Posterior vena cava (tissue), 2 donors: ENCODE results near the gene DLGAP3. TPM values are rescaled to one million over a fixed set of nuclear protein-coding genes. Genes with fewer than 3 reads are reported as not detected.
"Not testable (repeated sequence)": the region's sequence is repeated elsewhere in the genome, so short reads cannot be mapped to it uniquely, and the experiment has no call there.

ENCODE experiments used
- DNase-seq: peaks from one replicate; pipeline ENCODE4 v3.0.0-alpha.2; 2020; ENCODE audit warnings: low spot score
- intact Hi-C, 2 donors: fragments of 100-400 bp; cut with DNase I; formaldehyde crosslinking; loops; one replicate each; pipeline versions ENCODE4 v1.14.1 to v1.14.2; 2022 to 2023
- long read RNA-seq, 2 donors: library from polyadenylated mRNA; unstranded; transcript quantifications; one replicate each; pipeline ENCODE4 v2.0.0, GENCODE V29; 2020 to 2021
- total RNA-seq, 2 donors: library from RNA; stranded (reverse); fragmentation: NEBNext Ultra II Directional; extraction: Animal tissue kit (Norgen Biotek cat#: 25700); gene quantifications; one replicate each; pipeline ENCODE4 v1.2.1, GENCODE V29; 2021
- donor health status: DM: yes; HTN: yes; CAD: no.
- donor health status: DM: yes; HTN: yes; CAD: no.

DLGAP3 gene, protein sequence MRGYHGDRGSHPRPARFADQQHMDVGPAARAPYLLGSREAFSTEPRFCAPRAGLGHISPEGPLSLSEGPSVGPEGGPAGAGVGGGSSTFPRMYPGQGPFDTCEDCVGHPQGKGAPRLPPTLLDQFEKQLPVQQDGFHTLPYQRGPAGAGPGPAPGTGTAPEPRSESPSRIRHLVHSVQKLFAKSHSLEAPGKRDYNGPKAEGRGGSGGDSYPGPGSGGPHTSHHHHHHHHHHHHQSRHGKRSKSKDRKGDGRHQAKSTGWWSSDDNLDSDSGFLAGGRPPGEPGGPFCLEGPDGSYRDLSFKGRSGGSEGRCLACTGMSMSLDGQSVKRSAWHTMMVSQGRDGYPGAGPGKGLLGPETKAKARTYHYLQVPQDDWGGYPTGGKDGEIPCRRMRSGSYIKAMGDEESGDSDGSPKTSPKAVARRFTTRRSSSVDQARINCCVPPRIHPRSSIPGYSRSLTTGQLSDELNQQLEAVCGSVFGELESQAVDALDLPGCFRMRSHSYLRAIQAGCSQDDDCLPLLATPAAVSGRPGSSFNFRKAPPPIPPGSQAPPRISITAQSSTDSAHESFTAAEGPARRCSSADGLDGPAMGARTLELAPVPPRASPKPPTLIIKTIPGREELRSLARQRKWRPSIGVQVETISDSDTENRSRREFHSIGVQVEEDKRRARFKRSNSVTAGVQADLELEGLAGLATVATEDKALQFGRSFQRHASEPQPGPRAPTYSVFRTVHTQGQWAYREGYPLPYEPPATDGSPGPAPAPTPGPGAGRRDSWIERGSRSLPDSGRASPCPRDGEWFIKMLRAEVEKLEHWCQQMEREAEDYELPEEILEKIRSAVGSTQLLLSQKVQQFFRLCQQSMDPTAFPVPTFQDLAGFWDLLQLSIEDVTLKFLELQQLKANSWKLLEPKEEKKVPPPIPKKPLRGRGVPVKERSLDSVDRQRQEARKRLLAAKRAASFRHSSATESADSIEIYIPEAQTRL
- total RNA-seq: under 1 TPM; 0.37 to 0.57 TPM
- long read RNA-seq, donor 1: 0 reads
- long read RNA-seq, donor 2, partial matches to known transcripts: 4 of 4 reads
- long read RNA-seq, donor 2, other reads (novel, unspliced or antisense): 0 of 4 reads

DNA sequence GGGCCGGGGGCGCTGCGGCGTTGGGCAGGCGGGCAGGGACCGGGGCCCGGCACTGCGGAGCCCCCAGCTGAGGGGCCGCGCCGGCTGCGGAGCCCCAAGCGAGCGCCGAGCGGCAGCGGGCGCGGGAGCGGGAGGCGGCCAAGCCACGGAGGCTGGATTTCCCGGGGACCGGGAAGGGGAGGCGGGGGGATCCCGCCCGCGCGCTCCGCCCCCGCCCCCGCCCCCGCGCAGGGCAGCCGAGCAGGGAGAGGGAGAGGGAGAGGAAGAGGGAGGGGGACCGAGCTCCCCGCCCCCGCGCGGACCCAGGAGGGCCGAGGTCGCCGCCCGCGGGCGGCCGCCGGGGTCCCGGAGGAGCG is at the start of gene DLGAP3:
Gene DLGAP3, minus strand, starts transcription at position 154 of the 356 bp plus-strand sequence. CDS start 24,267 bp downstream, outside the sequence.
- intact Hi-C loops: no loop called here
- DNase-seq: no peak

DNA sequence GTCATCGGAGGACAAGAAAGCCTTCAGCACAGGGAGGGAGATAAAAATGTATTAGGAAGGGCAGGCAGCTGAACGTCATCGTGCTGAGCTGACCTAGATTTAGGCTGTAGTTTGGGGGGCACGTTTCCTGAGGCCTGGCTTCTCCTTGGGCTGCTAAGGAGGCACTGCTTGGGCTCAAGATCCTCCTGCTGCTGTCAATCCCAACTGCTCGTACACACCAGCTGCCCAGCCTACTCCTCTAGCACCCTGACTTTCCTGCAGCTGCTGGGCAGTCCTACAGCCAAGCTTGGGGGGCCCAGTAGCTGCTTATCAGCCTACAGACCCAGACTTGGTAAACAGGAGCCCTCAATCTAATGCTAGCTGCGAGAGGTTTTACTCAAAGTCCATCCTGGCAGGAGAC is 49.5 kb upstream of the DLGAP3 start:
- intact Hi-C loops: loop anchor here in 1 of 2 donors (10.0 kb wide), 1 partner anchor 124 kb away; the partner anchor contains the start of gene SMIM12
- no peak for DNase-seq

GRCh38 chr1:34977858-34978257 is 48.4 kb upstream of the DLGAP3 start:
- DNase-seq: no peak
- intact Hi-C loops: loop anchor here (1.0 to 10.0 kb wide), 2 partner anchors 32 to 123 kb away; partner anchors contain the start of gene SMIM12 (in 1 of the 2)

GRCh38 chr1:34977210-34977471 is 47.7 kb upstream of the DLGAP3 start:
- intact Hi-C loops: loop anchor here (1.0 to 10.0 kb wide), 2 partner anchors 31 to 122 kb away; partner anchors contain the start of gene SMIM12 (in 1 of the 2)

GRCh38 chr1:34976384-34977209 is 47.1 kb upstream of the DLGAP3 start:
- DNase-seq: no peak
- intact Hi-C loops: loop anchor here (1.0 to 10.0 kb wide), 2 partner anchors 30 to 122 kb away; partner anchors contain the start of gene SMIM12 (in 1 of the 2)

More at GRCh38 chr1:34977210-34977471, 47.7 kb upstream of the DLGAP3 start:
- no peak for DNase-seq

DNA sequence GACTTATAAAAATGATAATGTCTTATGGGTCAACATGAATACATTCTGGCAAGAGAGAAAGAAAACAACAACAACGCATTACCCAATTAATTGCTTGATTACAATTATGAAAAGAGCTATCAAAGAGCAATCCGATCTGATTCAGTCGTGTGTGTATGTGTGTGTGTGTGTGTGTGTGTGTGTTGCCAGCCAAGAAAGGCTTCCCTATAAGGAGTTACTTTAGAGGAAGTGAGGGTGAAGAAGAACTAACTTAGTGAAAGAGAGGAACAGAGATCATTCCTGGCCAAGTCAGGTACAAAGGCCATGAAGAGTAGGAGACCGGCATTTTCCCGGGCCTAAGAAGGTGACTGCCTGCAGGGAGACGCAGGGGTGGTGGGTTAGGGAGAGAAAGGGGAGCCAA is 46.3 kb upstream of the DLGAP3 start:
- DNase-seq: no peak
- intact Hi-C loops: loop anchor here in 1 of 2 donors (10.0 kb wide), 1 partner anchor 121 kb away; the partner anchor contains the start of gene SMIM12

DNA sequence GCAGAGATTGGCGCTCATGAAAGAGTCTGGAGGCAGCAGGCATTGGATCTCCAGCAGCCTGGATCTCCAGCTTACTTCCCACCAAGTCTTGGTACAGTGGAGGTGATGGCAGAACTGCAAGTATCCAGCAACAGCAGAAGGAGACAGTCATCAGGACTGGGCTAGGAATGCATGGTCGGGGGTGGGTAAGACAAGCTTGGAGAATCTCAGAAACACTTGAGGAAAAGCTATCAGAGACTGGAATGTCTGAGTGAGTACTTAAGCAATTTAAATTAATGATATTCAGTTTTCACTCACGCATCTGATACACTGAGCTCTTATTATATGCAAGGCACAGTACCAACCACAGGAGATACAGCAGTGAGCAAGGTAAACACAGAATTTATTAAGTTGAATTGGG is 45.9 kb upstream of the DLGAP3 start:
- intact Hi-C loops: loop anchor here in 1 of 2 donors (10.0 kb wide), 1 partner anchor 121 kb away; the partner anchor contains the start of gene SMIM12
- DNase-seq: no peak

- intact Hi-C loops: loop anchor here in 1 of 2 donors (10.0 kb wide), 1 partner anchor 120 kb away; the partner anchor contains the start of gene SMIM12
- no peak for DNase-seq
Measured at GRCh38 chr1:34974626-34975025, 45.2 kb upstream of the DLGAP3 start.

- no peak for DNase-seq
- intact Hi-C loops: loop anchor here in 1 of 2 donors (10.0 kb wide), 1 partner anchor 119 kb away; the partner anchor contains the start of gene SMIM12
Measured at GRCh38 chr1:34973326-34973725, 43.9 kb upstream of the DLGAP3 start.

- no peak for DNase-seq
- intact Hi-C loops: loop anchor here in 1 of 2 donors (10.0 kb wide), 1 partner anchor 116 kb away; the partner anchor contains the start of gene SMIM12
Measured at GRCh38 chr1:34970829-34971228, 41.4 kb upstream of the DLGAP3 start.

- DNase-seq: no peak
- intact Hi-C loops: loop anchor here in 1 of 2 donors (10.0 kb wide), 1 partner anchor 115 kb away; the partner anchor contains the start of gene SMIM12
Measured at GRCh38 chr1:34970220-34970735, 40.8 kb upstream of the DLGAP3 start.

GRCh38 chr1:34968297-34968696 is 38.8 kb upstream of the DLGAP3 start:
- intact Hi-C loops: not testable (repeated sequence)

GRCh38 chr1:34967672-34968071 is 38.2 kb upstream of the DLGAP3 start:
- DNase-seq, intact Hi-C loops: not testable (repeated sequence)

More at GRCh38 chr1:34968297-34968696, 38.8 kb upstream of the DLGAP3 start:
- not testable (repeated sequence) for DNase-seq

DNA sequence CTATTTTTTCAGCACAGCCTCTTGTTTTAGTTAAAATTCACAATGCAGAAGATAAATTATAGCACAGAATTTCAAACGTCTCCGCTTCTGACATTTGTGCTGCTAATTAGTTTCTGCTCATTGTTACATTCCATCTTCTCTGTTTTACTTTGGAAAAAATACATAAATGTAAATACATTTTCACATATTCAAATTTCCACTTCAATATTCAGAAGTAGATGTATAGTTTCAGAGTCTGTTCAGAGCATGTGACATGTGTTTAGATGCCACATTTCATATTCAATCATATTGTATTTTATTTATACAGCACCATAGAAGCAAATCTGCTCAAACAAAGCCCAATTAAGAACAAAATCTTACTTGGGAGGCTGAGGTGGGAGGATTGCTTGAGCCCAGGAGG is 36.1 kb upstream of the DLGAP3 start:
- no peak for DNase-seq
- intact Hi-C loops: no loop called here

GRCh38 chr1:34950428-34950827 is 21.0 kb upstream of the DLGAP3 start:
- no peak for DNase-seq
- intact Hi-C loops: no loop called here

DNA sequence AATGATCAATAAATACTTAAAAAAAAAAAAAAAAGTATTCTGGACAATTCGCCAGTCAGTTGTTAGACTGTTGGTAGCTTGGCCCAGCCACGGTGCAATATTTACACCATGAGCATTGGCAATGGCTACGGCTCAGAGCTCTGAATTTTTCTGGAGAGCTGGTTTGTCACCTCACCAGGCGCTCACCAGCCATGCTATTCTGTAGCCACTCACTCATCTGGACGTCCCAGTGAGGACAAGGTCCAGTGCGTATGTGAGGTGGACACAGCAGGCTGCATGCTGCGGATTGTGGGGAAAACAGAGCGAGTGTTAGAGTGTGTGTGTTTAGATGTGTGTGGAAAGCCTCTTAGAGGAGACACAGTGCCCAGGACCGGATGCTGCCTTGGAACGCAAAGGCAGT is 19.3 kb upstream of the DLGAP3 start:
- intact Hi-C loops, DNase-seq: not testable (repeated sequence)

DNA sequence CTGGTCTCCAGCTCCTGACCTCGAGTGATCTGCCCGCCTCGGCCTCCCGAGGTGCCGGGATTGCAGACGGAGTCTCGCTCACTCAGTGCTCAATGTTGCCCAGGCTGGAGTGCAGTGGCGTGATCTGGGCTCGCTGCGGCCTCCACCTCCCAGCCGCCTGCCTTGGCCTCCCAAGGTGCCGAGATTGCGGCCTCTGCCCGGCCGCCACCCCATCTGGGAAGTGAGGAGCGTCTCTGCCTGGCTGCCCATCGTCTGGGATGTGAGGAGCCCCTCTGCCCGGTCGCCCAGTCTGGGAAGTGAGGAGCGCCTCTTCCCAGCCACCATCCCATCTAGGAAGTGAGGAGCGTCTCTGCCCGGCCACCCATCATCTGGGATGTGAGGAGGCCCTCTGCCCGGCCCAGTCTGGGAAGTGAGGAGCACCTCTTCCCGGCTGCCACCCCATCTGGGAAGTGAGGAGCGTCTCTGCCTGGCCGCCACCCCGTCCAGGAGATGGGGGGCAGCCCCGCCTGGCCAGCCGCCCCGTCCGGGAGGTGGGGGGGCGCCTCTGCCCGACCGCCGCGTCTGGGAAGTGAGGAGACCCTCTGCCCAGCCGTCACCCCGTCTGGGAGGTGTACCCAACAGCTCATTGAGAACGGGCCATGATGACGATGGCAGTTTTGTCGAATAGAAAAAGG is 18.3 kb upstream of the DLGAP3 start:
- DNase-seq, intact Hi-C loops: not testable (repeated sequence)
